Thyroid gland (tissue), 4 donors: ENCODE data around the gene PLXNA4. TPM values are rescaled to one million over a fixed set of nuclear protein-coding genes. Genes with fewer than 3 reads are reported as not detected.

Experiments
- DNase-seq, 2 donors: peaks; one replicate each; pipeline ENCODE4 v3.0.0-alpha.2; 2019
- H3K27ac ChIP-seq, 3 donors: fragments of 200-600 bp; sonication (generic); 1 replicate in 2 of 3; 2 replicates in 1 of 3; pipeline ENCODE4 v1.5.1; 2016 to 2019; ENCODE audit warnings: mild to moderate bottlenecking in 1 of 3, moderate library complexity in 1 of 3
- H3K27me3 ChIP-seq: fragments of 200-600 bp; sonication (generic); one replicate; pipeline ENCODE4 v1.5.1; 2019
- H3K36me3 ChIP-seq, 2 donors: fragments of 200-600 bp; sonication (generic); one replicate each; pipeline ENCODE4 v1.5.1; 2016 to 2019
- H3K4me1 ChIP-seq, 2 donors: fragments of 200-600 bp; sonication (generic); one replicate each; pipeline ENCODE4 v1.5.1; 2017 to 2019
- H3K4me3 ChIP-seq, 3 donors: fragments of 200-600 bp; sonication (generic); replicated peaks in 1 of 3; 1 replicate in 2 of 3; 2 replicates in 1 of 3; pipeline ENCODE4 v1.5.1; 2016; ENCODE audit warnings: mild to moderate bottlenecking in 1 of 3
- H3K9me3 ChIP-seq: fragments of 200-600 bp; sonication (generic); one replicate; pipeline ENCODE4 v1.5.1; 2017
- POLR2A ChIP-seq, 2 donors: fragments of 450-650 bp; IDR thresholded peaks; one replicate each; pipeline ENCODE4 v1.6.1; 2017; ENCODE audit warnings: antibody characterized with exemption in 2 of 2, mild to moderate bottlenecking in 2 of 2, moderate library complexity in 1 of 2
- WGBS, 2 donors: methylation state at CpG; one replicate each; pipeline ENCODE4 v1.1.5; 2017; 5-methylcytosine and 5-hydroxymethylcytosine counted together
- intact Hi-C: fragments of 100-400 bp; cut with DNase I; formaldehyde crosslinking; loops from one replicate; pipeline ENCODE4 v1.15.1; 2023
- total RNA-seq, 4 donors: library from RNA; depleted of rRNA; stranded (reverse); fragments of >200 nt; gene quantifications; one replicate each; pipeline ENCODE4 v1.2.3, GENCODE V29; 2016
- TF ChIP-seq, protein P1 (sequence below), 6 experiments: fragments of 200-600 bp in 3 of 6; fragments of 450-650 bp in 3 of 6; sonication (generic) in 3 of 6; IDR thresholded peaks; one replicate each; pipeline ENCODE4 v1.5.1; 2016 to 2019; ENCODE audit warnings: antibody characterized with exemption in 6 of 6, mild to moderate bottlenecking in 2 of 6, inconsistent platforms in 1 of 6, moderate library complexity in 1 of 6

Gene PLXNA4
- total RNA-seq, 4 donors from 2014 or later = 1.3 to 8.3 (median 2.4) TPM

DNA sequence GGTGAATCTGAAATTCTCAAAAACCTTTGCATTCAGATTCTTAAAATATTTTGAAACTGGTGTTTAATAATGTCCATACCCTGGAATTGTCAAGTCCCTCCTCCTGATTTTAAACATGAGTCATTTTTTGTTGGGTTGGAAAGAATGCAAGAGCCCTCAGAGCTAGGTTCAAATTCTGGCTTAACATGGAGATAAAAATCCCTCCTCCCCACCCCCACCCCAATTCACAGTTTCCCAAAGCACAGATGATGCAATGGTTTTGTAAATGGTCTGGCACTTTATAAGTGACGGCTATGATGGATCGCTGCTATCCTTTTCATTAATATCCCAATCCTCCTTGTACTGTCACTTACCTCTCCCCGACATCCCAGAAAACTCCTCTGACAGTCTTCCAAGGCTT, 332.8 kb downstream of the PLXNA4 start:
- Histone ChIP-seq H3K27ac (no peak overlapping the region), H3K27me3 (no peaks in the 10 kb centered on the region), H3K36me3 (no peaks in the 10 kb centered on the region), H3K9me3 (no peaks in the 10 kb centered on the region), H3K4me1 (peaks cover 4 to 23% of the 10 kb centered on the region in 2 donors), H3K4me3 (no peak overlapping the region)
- whole genome bisulfite sequencing, 2 donors = 93 to 96% methylated on average over 3 of the region's 3 CpGs
- intact Hi-C loops = no loop called here
- TF ChIP-seq POLR2A (IDR thresholded peaks at IDR 0.05) = no peak
- TF ChIP-seq, protein P1, sequence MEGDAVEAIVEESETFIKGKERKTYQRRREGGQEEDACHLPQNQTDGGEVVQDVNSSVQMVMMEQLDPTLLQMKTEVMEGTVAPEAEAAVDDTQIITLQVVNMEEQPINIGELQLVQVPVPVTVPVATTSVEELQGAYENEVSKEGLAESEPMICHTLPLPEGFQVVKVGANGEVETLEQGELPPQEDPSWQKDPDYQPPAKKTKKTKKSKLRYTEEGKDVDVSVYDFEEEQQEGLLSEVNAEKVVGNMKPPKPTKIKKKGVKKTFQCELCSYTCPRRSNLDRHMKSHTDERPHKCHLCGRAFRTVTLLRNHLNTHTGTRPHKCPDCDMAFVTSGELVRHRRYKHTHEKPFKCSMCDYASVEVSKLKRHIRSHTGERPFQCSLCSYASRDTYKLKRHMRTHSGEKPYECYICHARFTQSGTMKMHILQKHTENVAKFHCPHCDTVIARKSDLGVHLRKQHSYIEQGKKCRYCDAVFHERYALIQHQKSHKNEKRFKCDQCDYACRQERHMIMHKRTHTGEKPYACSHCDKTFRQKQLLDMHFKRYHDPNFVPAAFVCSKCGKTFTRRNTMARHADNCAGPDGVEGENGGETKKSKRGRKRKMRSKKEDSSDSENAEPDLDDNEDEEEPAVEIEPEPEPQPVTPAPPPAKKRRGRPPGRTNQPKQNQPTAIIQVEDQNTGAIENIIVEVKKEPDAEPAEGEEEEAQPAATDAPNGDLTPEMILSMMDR (IDR thresholded peaks at IDR 0.05) = no peak
- DNase-seq = no peak

- DNase-seq = no peak
- 88 to 93% methylated on average over 1 of the region's 1 CpG for WGBS, 2 donors
- H3K36me3 ChIP-seq = no peaks in the 10 kb centered on the region
These were observed 333.2 kb downstream of the PLXNA4 start for GRCh38 chr7:132243051-132243450.

DNA sequence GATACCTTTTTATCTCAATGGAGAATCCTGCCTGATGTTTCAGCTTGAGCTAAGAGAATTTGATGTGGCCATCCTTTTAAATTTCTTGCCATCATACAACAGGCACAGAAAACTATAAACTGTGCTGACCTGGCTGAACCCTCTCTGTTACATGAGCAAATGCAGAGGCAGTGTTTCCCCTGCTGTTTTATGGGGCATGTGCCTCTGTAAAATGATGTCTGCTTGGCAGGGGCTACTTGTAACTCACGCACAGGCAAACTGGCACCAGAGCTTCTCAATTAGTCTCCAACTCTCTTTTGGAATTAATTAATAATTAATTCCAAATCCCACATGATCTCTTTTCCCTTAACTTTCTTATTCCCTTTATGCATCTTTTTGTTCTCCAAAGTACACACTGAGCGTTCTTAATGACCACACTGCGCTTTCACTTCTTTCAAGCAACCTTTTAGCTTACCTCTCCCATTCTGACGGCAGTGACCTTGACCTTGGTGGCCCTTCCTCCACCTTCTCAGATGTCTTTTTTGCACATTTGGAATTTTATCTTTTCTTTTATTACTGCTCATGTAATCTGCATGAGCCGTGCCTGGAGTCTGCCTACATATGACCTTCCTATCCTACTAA, 334.0 kb downstream of the PLXNA4 start:
- intact Hi-C loops = no loop called here
- no peak overlapping the region for H3K4me3 ChIP-seq
- H3K9me3 ChIP-seq = no peaks in the 10 kb centered on the region
- WGBS, 2 donors = 85 to 91% methylated on average over 5 of the region's 5 CpGs
- peaks cover 4 to 25% of the 10 kb centered on the region in 2 donors for H3K4me1 ChIP-seq
- H3K27ac ChIP-seq = no peak overlapping the region
- no peaks in the 10 kb centered on the region for H3K27me3 ChIP-seq
- TF ChIP-seq, protein P1 (IDR thresholded peaks at IDR 0.05) = no peak
- no peak for TF ChIP-seq POLR2A (IDR thresholded peaks at IDR 0.05)
- no peaks in the 10 kb centered on the region for H3K36me3 ChIP-seq
- DNase-seq = no peak

More at GRCh38 chr7:132243051-132243450, 333.2 kb downstream of the PLXNA4 start:
- no peak overlapping the region for H3K27ac ChIP-seq
- no peaks in the 10 kb centered on the region for H3K9me3 ChIP-seq
- intact Hi-C loops = no loop called here
- H3K27me3 ChIP-seq = no peaks in the 10 kb centered on the region
- no peak overlapping the region for H3K4me3 ChIP-seq
- peaks cover 4 to 25% of the 10 kb centered on the region in 2 donors for H3K4me1 ChIP-seq
- TF ChIP-seq, protein P1 (IDR thresholded peaks at IDR 0.05) = no peak
- TF ChIP-seq POLR2A (IDR thresholded peaks at IDR 0.05) = no peak

GRCh38 chr7:132240821-132241422, 335.3 kb downstream of the PLXNA4 start:
- Histone ChIP-seq H3K9me3 (no peaks in the 10 kb centered on the region), H3K27me3 (no peaks in the 10 kb centered on the region), H3K36me3 (no peaks in the 10 kb centered on the region), H3K4me1 (peaks cover 4 to 25% of the 10 kb centered on the region in 2 donors), H3K4me3 (no peak overlapping the region), H3K27ac (no peak overlapping the region)
- TF ChIP-seq, protein P1 (IDR thresholded peaks at IDR 0.05) = no peak
- no peak for TF ChIP-seq POLR2A (IDR thresholded peaks at IDR 0.05)
- DNase-seq = no peak
- intact Hi-C loops = no loop called here
- 53 to 55% methylated on average over 6 of the region's 6 CpGs for WGBS, 2 donors

- Histone ChIP-seq H3K9me3 (no peaks in the 10 kb centered on the region), H3K27me3 (no peaks in the 10 kb centered on the region), H3K4me3 (no peak overlapping the region), H3K4me1 (peaks cover 4 to 25% of the 10 kb centered on the region in 2 donors), H3K27ac (no peak overlapping the region), H3K36me3 (no peaks in the 10 kb centered on the region)
- 29 to 42% methylated on average over 3 of the region's 3 CpGs for WGBS, 2 donors
- DNase-seq = peak; percentile 40 to 49
- intact Hi-C loops = no loop called here
- TF ChIP-seq, protein P1 (IDR thresholded peaks at IDR 0.05) = no peak
- no peak for TF ChIP-seq POLR2A (IDR thresholded peaks at IDR 0.05)
These were observed 336.0 kb downstream of the PLXNA4 start for GRCh38 chr7:132240262-132240661.
